ENCODE measurements around the gene PXT1. TPM values are rescaled to one million over a fixed set of nuclear protein-coding genes. Genes with fewer than 3 reads are reported as not detected.

Gene PXT1, protein sequence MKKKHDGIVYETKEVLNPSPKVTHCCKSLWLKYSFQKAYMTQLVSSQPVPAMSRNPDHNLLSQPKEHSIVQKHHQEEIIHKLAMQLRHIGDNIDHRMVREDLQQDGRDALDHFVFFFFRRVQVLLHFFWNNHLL
- not detected in 5 replicates for total RNA-seq (2022; extraction: Qiagen RNA extraction; ENCODE audit: low read depth)

DNA sequence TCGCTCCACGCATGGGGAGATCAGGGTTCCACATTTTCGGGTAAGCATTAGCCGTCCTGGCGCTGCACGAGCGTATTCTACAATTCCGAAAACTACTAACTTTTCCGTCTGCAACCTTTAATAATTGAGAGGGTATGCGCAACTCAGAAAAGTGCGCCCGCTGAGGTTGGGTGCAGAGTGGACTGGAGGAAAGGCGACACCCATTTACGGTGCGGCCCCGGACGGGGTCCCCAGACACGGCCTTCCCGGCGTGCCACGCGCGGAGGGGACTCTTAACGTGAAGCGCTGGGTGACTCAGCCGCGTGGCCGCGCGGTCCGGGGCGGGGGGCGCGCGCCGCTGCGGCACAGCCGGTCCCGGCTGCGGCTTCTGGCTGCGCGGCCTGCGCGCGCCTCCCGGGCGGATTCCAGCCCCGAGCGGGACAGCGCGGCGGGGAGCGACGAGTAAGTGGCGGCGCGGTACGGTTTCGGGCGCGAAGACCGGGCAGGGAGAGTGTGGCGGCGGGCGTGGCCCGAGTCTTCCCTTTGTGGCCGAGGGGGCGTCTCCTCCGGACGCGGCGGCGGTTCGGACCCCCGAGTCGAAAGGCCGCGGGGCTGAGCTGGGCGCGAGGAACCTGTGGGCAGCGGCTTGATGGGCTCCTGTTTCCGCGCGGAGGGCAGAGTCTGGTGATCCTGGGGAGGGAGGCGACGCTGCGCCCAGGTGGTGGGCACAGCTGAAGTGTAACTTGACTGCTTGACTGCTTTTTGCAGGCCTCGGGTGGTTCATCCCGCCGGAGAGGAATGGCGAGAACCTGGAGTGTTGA, at the start of gene PXT1, which contains the start of gene KCTD20:
Gene PXT1 (minus strand): TSS at position 184 of the 800 bp plus-strand sequence. CDS start 16,772 bp downstream, outside the sequence.
Gene KCTD20 (plus strand): TSS at position 330 of the 800 bp plus-strand sequence. CDS start 27,098 bp downstream, outside the sequence.

DNA sequence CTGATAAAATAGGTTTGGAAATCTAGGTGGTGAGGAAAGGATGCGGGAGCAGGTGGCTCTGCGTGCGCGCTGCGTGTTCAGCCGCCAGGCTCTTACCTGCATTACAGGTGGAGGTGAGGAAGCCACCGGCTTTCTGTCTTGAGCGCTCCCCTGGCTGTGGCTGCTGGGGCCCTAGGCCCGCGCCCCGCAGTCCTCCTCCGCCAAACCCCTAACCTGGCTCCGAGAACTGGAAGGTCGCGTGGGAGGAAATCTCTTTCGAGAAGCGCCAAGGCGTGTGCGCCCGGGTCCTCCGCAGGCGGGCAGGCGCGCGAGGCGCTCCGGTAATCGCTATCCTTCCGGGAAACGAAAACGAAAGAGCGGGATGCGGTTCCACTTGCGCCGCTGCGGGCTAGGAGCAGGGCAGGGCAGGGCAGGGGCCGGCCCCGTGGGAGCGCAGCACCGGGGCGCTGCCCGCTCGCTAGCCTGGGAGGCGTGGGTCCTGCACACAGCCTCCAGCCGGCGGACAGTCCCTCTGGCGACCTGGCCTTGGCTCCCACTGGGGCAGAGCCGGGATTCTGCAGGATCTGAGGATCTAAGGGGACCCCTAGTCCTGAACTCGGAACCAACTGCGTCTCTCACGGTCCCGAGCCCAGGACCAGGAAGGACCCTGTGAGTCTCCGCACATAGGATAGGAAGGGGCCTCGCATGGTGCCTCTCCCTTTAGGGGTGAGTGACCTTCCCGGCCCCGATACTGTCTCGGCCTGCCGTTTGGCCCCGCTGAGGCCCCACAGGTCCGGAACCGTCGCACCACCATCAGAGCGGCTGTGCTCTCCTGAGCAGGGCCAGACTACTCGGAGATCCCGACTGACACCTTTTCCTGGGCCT, 55.0 kb downstream of the PXT1 start, which contains the start of gene ETV7:
Gene ETV7 (minus strand): TSS at position 230 of the 864 bp plus-strand sequence. CDS start 128 bp downstream, at position 102.

Other genes starting within 250 kb of the PXT1 start
- 11.1 to 12.9 TPM (median 11.8 TPM) in 5 replicates for gene BRPF3, start 246.1 kb downstream of the PXT1 start, total RNA-seq (2022; extraction: Qiagen RNA extraction; ENCODE audit: low read depth)
- gene PNPLA1, start 172.8 kb downstream of the PXT1 start, total RNA-seq (2022; extraction: Qiagen RNA extraction; ENCODE audit: low read depth) = 0.05 TPM in 1 of 5 replicates, not detected in the others
- gene BNIP5, start 106.0 kb downstream of the PXT1 start, total RNA-seq (2022; extraction: Qiagen RNA extraction; ENCODE audit: low read depth) = not detected in 5 replicates
- 0.10 to 0.33 TPM (median 0.14 TPM) in 4 of 5 replicates, not detected in the other for gene ETV7, start 55.2 kb downstream of the PXT1 start, total RNA-seq (2022; extraction: Qiagen RNA extraction; ENCODE audit: low read depth)
- 17.9 to 24.9 TPM (median 20.3 TPM) in 5 replicates for gene KCTD20, start 146 bp upstream of the PXT1 start, total RNA-seq (2022; extraction: Qiagen RNA extraction; ENCODE audit: low read depth)
- 19.3 to 21.4 TPM (median 20.1 TPM) in 5 replicates for gene STK38, start 104.6 kb upstream of the PXT1 start, total RNA-seq (2022; extraction: Qiagen RNA extraction; ENCODE audit: low read depth)
- 482 to 699 TPM (median 516 TPM) in 5 replicates for gene SRSF3, start 151.5 kb upstream of the PXT1 start, total RNA-seq (2022; extraction: Qiagen RNA extraction; ENCODE audit: low read depth)
- gene CDKN1A, start 235.9 kb upstream of the PXT1 start, total RNA-seq (2022; extraction: Qiagen RNA extraction; ENCODE audit: low read depth) = 169 to 245 TPM (median 203 TPM) in 5 replicates

All from A549 treated with CpdA at 1 μM for 4 hours (cell line).